Measurements from ENCODE around the gene ZNF488. TPM values are rescaled to one million over a fixed set of nuclear protein-coding genes. Genes with fewer than 3 reads are reported as not detected.

The ZNF488 gene
- total and polyA plus RNA-seq, 2 donors (not counting 1 experiment from before 2014, with no cell fraction given), result not detected

GRCh38 chr10:47321521-47322195 lies 62.4 kb downstream of the ZNF488 start:
- Mint-ChIP-seq H3K27ac (no peak overlapping the region), H3K27me3 (peaks cover 8% of the 10 kb centered on the region), H3K9me3 (ENCODE audit: insufficient read depth) (no peaks in the 10 kb centered on the region), H3K4me3 (no peak overlapping the region), H3K4me1 (no peaks in the 10 kb centered on the region)
- no peaks in the 10 kb centered on the region for H3K36me3 ChIP-seq (replicated peaks in 1 of 2; ENCODE audit: control extremely low read depth in 1 of 2, control insufficient read depth in 1 of 2, extremely low read depth in 1 of 2, insufficient read depth in 2 of 2, low read length in 1 of 2)
- no peak for TF ChIP-seq EZH2 (IDR thresholded peaks at IDR 0.05; ENCODE audit: borderline replicate concordance, insufficient read depth, low read depth, low read length, poor library complexity, severe bottlenecking)
- no peak for TF ChIP-seq CTCF (IDR thresholded peaks at IDR 0.05)
- H3K4me3 ChIP-seq (ENCODE audit: control extremely low read depth in 1 of 5, extremely low read depth in 1 of 5, insufficient read depth in 1 of 5, low read depth in 2 of 5, low read length in 4 of 5), result no peak overlapping the region
- no peak overlapping the region for H3K9ac ChIP-seq (ENCODE audit: low read length)
- H3K4me2 ChIP-seq (replicated peaks; ENCODE audit: low read depth, low read length, poor library complexity, severe bottlenecking), result no peak overlapping the region
- H3K9me3 ChIP-seq (ENCODE audit: control extremely low read depth in 1 of 3, control insufficient read depth in 2 of 3, insufficient read depth in 1 of 3, low read length in 2 of 3), result no peaks in the 10 kb centered on the region
- no peaks in the 10 kb centered on the region for H4K20me1 ChIP-seq (ENCODE audit: control insufficient read depth, insufficient read depth, low read length, poor library complexity, severe bottlenecking)
- CTCF ChIA-PET, result no interaction called here
- H3K27ac ChIP-seq (ENCODE audit: low read length in 2 of 2), result no peak overlapping the region
- no peak overlapping the region for H2AFZ ChIP-seq (ENCODE audit: insufficient read depth, low read depth, low read length, poor library complexity, severe bottlenecking)
- DNase-seq (no peak), ATAC-seq (ENCODE audit: low read depth) (no peak)
- H3K27me3 ChIP-seq (replicated peaks in 1 of 4; ENCODE audit: control extremely low read depth in 1 of 4, control insufficient read depth in 3 of 4, insufficient read depth in 4 of 4, low read length in 3 of 4), result no peaks in the 10 kb centered on the region
- intact Hi-C loops (cut with micrococcal nuclease), result no loop called here
- no peaks in the 10 kb centered on the region for H3K79me2 ChIP-seq (ENCODE audit: control insufficient read depth, insufficient read depth, low read length)
- WGBS (ENCODE audit: insufficient coverage), result 91% methylated on average over 6 of the region's 8 CpGs
- POLR2A ChIA-PET, result no interaction called here
- H3K4me1 ChIP-seq (ENCODE audit: control insufficient read depth in 2 of 2, insufficient read depth in 2 of 2, low read length in 2 of 2), result no peaks in the 10 kb centered on the region

- no peaks in the 10 kb centered on the region for H3K27me3 ChIP-seq (replicated peaks in 1 of 4; ENCODE audit: control extremely low read depth in 1 of 4, control insufficient read depth in 3 of 4, insufficient read depth in 4 of 4, low read length in 3 of 4)
- POLR2A ChIA-PET, result no interaction called here
Measured at GRCh38 chr10:47320812-47321211, 63.3 kb downstream of the ZNF488 start.

More at GRCh38 chr10:47320812-47321211, 63.3 kb downstream of the ZNF488 start:
- CTCF ChIA-PET, result no interaction called here
- Histone ChIP-seq H3K4me3 (ENCODE audit: control extremely low read depth in 1 of 5, extremely low read depth in 1 of 5, insufficient read depth in 1 of 5, low read depth in 2 of 5, low read length in 4 of 5) (no peak overlapping the region), H3K27ac (ENCODE audit: low read length in 2 of 2) (no peak overlapping the region), H3K9me3 (ENCODE audit: control extremely low read depth in 1 of 3, control insufficient read depth in 2 of 3, insufficient read depth in 1 of 3, low read length in 2 of 3) (no peaks in the 10 kb centered on the region), H2AFZ (ENCODE audit: insufficient read depth, low read depth, low read length, poor library complexity, severe bottlenecking) (no peak overlapping the region), H3K79me2 (ENCODE audit: control insufficient read depth, insufficient read depth, low read length) (no peaks in the 10 kb centered on the region), H3K36me3 (replicated peaks in 1 of 2; ENCODE audit: control extremely low read depth in 1 of 2, control insufficient read depth in 1 of 2, extremely low read depth in 1 of 2, insufficient read depth in 2 of 2, low read length in 1 of 2) (no peaks in the 10 kb centered on the region), H4K20me1 (ENCODE audit: control insufficient read depth, insufficient read depth, low read length, poor library complexity, severe bottlenecking) (no peaks in the 10 kb centered on the region), H3K4me1 (ENCODE audit: control insufficient read depth in 2 of 2, insufficient read depth in 2 of 2, low read length in 2 of 2) (no peaks in the 10 kb centered on the region), H3K9ac (ENCODE audit: low read length) (no peak overlapping the region), H3K4me2 (replicated peaks; ENCODE audit: low read depth, low read length, poor library complexity, severe bottlenecking) (no peak overlapping the region)
- H3K9me3 Mint-ChIP-seq (ENCODE audit: insufficient read depth), result no peaks in the 10 kb centered on the region
- 81% methylated on average over 6 of the region's 6 CpGs for WGBS (ENCODE audit: insufficient coverage)
- no peak overlapping the region for H3K27ac Mint-ChIP-seq
- peaks cover 8% of the 10 kb centered on the region for H3K27me3 Mint-ChIP-seq
- ATAC-seq (ENCODE audit: low read depth), result no peak
- H3K4me3 Mint-ChIP-seq, result no peak overlapping the region
- intact Hi-C loops (cut with micrococcal nuclease), result no loop called here
- TF ChIP-seq EZH2 (IDR thresholded peaks at IDR 0.05; ENCODE audit: borderline replicate concordance, insufficient read depth, low read depth, low read length, poor library complexity, severe bottlenecking) (no peak), CTCF (IDR thresholded peaks at IDR 0.05) (no peak)
- no peak for DNase-seq
- no peaks in the 10 kb centered on the region for H3K4me1 Mint-ChIP-seq

Data from B cell (primary cell).